ENCODE data around the gene PCBP1.

Gene PCBP1

GRCh38 chr2:70086838-70087701, at the start of gene PCBP1:
TSS of gene PCBP1 (plus strand) at chr2:70087477. CDS start at chr2:70087744, 267 bp downstream.
- intact Hi-C loops (cut with micrococcal nuclease) = loop anchor here (1.0 to 2.0 kb wide), 3 partner anchors 37 to 172 kb away; partner anchors contain the start of gene MXD1
- H3K27ac Mint-ChIP-seq = peak within 1 kb of the TSS; percentile 99
- peaks cover 56% of the 10 kb centered on the region for H3K4me1 Mint-ChIP-seq (ENCODE audit: low read depth)
- no peaks in the 10 kb centered on the region for H3K27me3 Mint-ChIP-seq
- H3K9me3 Mint-ChIP-seq = no peaks in the 10 kb centered on the region
- peaks cover 49% of the 10 kb centered on the region for H3K36me3 Mint-ChIP-seq (ENCODE audit: low read depth)
- peak within 1 kb of the TSS; percentile 95 for H3K4me3 Mint-ChIP-seq

GRCh38 chr2:70039366-70039765, 47.9 kb upstream of the PCBP1 start:
- intact Hi-C loops (cut with micrococcal nuclease) = no loop called here
- Mint-ChIP-seq H3K4me1 (ENCODE audit: low read depth) (peaks cover 63% of the 10 kb centered on the region), H3K27ac (peak overlapping the region; percentile 19), H3K27me3 (no peaks in the 10 kb centered on the region), H3K4me3 (no peak overlapping the region), H3K36me3 (ENCODE audit: low read depth) (peaks cover 6% of the 10 kb centered on the region), H3K9me3 (no peaks in the 10 kb centered on the region)

- intact Hi-C loops (cut with micrococcal nuclease) = loop anchor here (10.0 kb wide), 1 partner anchor 47 kb away; no protein-coding TSS in a partner anchor
- no peak overlapping the region for H3K4me3 Mint-ChIP-seq
- peaks cover 6% of the 10 kb centered on the region for H3K36me3 Mint-ChIP-seq (ENCODE audit: low read depth)
- no peak overlapping the region for H3K27ac Mint-ChIP-seq
- H3K27me3 Mint-ChIP-seq = no peaks in the 10 kb centered on the region
- no peaks in the 10 kb centered on the region for H3K9me3 Mint-ChIP-seq
- H3K4me1 Mint-ChIP-seq (ENCODE audit: low read depth) = peaks cover 66% of the 10 kb centered on the region
Observed at GRCh38 chr2:70041663-70042062, 45.6 kb upstream of the PCBP1 start.

GRCh38 chr2:70042246-70042645, 45.0 kb upstream of the PCBP1 start:
- intact Hi-C loops (cut with micrococcal nuclease) = loop anchor here (10.0 kb wide), 1 partner anchor 47 kb away; no protein-coding TSS in a partner anchor
- no peak overlapping the region for H3K4me3 Mint-ChIP-seq

GRCh38 chr2:70043252-70043875, 43.9 kb upstream of the PCBP1 start:
- Mint-ChIP-seq H3K4me3 (peak overlapping the region; percentile 20), H3K27ac (peak overlapping the region; percentile 87), H3K36me3 (ENCODE audit: low read depth) (peaks cover 4% of the 10 kb centered on the region), H3K27me3 (no peaks in the 10 kb centered on the region), H3K4me1 (ENCODE audit: low read depth) (peaks cover 78% of the 10 kb centered on the region), H3K9me3 (no peaks in the 10 kb centered on the region)
- intact Hi-C loops (cut with micrococcal nuclease) = loop anchor here (1.0 to 10.0 kb wide), 2 partner anchors 13 to 49 kb away; no protein-coding TSS in a partner anchor

More at GRCh38 chr2:70042246-70042645, 45.0 kb upstream of the PCBP1 start:
- H3K4me1 Mint-ChIP-seq (ENCODE audit: low read depth) = peaks cover 72% of the 10 kb centered on the region
- H3K36me3 Mint-ChIP-seq (ENCODE audit: low read depth) = peaks cover 6% of the 10 kb centered on the region
- no peaks in the 10 kb centered on the region for H3K9me3 Mint-ChIP-seq
- H3K27ac Mint-ChIP-seq = peak overlapping the region; percentile 87
- no peaks in the 10 kb centered on the region for H3K27me3 Mint-ChIP-seq

- no peaks in the 10 kb centered on the region for H3K27me3 Mint-ChIP-seq
- H3K27ac Mint-ChIP-seq = peak overlapping the region; percentile 87
- no peak overlapping the region for H3K4me3 Mint-ChIP-seq
- intact Hi-C loops (cut with micrococcal nuclease) = loop anchor here (5.0 to 10.0 kb wide), 2 partner anchors 32 to 50 kb away; no protein-coding TSS in a partner anchor
- peaks cover 81% of the 10 kb centered on the region for H3K4me1 Mint-ChIP-seq (ENCODE audit: low read depth)
- H3K36me3 Mint-ChIP-seq (ENCODE audit: low read depth) = peaks cover 3% of the 10 kb centered on the region
- H3K9me3 Mint-ChIP-seq = no peaks in the 10 kb centered on the region
Observed at GRCh38 chr2:70044290-70045040, 42.8 kb upstream of the PCBP1 start.

GRCh38 chr2:70045405-70045804, 41.9 kb upstream of the PCBP1 start:
- peaks cover 80% of the 10 kb centered on the region for H3K4me1 Mint-ChIP-seq (ENCODE audit: low read depth)

GRCh38 chr2:70045932-70046331, 41.3 kb upstream of the PCBP1 start:
- Mint-ChIP-seq H3K27ac (peak overlapping the region; percentile 90), H3K4me1 (ENCODE audit: low read depth) (peaks cover 80% of the 10 kb centered on the region), H3K9me3 (no peaks in the 10 kb centered on the region), H3K27me3 (no peaks in the 10 kb centered on the region), H3K36me3 (ENCODE audit: low read depth) (peaks cover 15% of the 10 kb centered on the region), H3K4me3 (no peak overlapping the region)
- intact Hi-C loops (cut with micrococcal nuclease) = loop anchor here (5.0 to 10.0 kb wide), 2 partner anchors 34 to 51 kb away; no protein-coding TSS in a partner anchor

More at GRCh38 chr2:70045405-70045804, 41.9 kb upstream of the PCBP1 start:
- H3K27me3 Mint-ChIP-seq = no peaks in the 10 kb centered on the region
- intact Hi-C loops (cut with micrococcal nuclease) = loop anchor here (5.0 to 10.0 kb wide), 2 partner anchors 33 to 51 kb away; no protein-coding TSS in a partner anchor
- no peaks in the 10 kb centered on the region for H3K9me3 Mint-ChIP-seq
- H3K36me3 Mint-ChIP-seq (ENCODE audit: low read depth) = peaks cover 12% of the 10 kb centered on the region
- H3K27ac Mint-ChIP-seq = peak overlapping the region; percentile 90
- no peak overlapping the region for H3K4me3 Mint-ChIP-seq

GRCh38 chr2:70046534-70046933, 40.7 kb upstream of the PCBP1 start:
- Mint-ChIP-seq H3K9me3 (no peaks in the 10 kb centered on the region), H3K27me3 (no peaks in the 10 kb centered on the region), H3K27ac (peak overlapping the region; percentile 90), H3K4me3 (no peak overlapping the region), H3K36me3 (ENCODE audit: low read depth) (peaks cover 15% of the 10 kb centered on the region), H3K4me1 (ENCODE audit: low read depth) (peaks cover 75% of the 10 kb centered on the region)
- intact Hi-C loops (cut with micrococcal nuclease) = loop anchor here (5.0 to 10.0 kb wide), 2 partner anchors 34 to 52 kb away; no protein-coding TSS in a partner anchor

- H3K36me3 Mint-ChIP-seq (ENCODE audit: low read depth) = peaks cover 15% of the 10 kb centered on the region
- peak overlapping the region; percentile 14 for H3K4me3 Mint-ChIP-seq
- H3K27me3 Mint-ChIP-seq = no peaks in the 10 kb centered on the region
- peak overlapping the region; percentile 90 for H3K27ac Mint-ChIP-seq
- H3K9me3 Mint-ChIP-seq = no peaks in the 10 kb centered on the region
- H3K4me1 Mint-ChIP-seq (ENCODE audit: low read depth) = peaks cover 68% of the 10 kb centered on the region
- intact Hi-C loops (cut with micrococcal nuclease) = loop anchor here (5.0 to 10.0 kb wide), 2 partner anchors 35 to 53 kb away; no protein-coding TSS in a partner anchor
Observed at GRCh38 chr2:70047451-70047850, 39.8 kb upstream of the PCBP1 start.

- H3K36me3 Mint-ChIP-seq (ENCODE audit: low read depth) = peaks cover 24% of the 10 kb centered on the region
Observed at GRCh38 chr2:70049255-70049654, 38.0 kb upstream of the PCBP1 start.

GRCh38 chr2:70050631-70051425, 36.4 kb upstream of the PCBP1 start:
- no peak overlapping the region for H3K27ac Mint-ChIP-seq
- intact Hi-C loops (cut with micrococcal nuclease) = no loop called here
- peaks cover 50% of the 10 kb centered on the region for H3K4me1 Mint-ChIP-seq (ENCODE audit: low read depth)
- no peaks in the 10 kb centered on the region for H3K9me3 Mint-ChIP-seq
- H3K36me3 Mint-ChIP-seq (ENCODE audit: low read depth) = peaks cover 34% of the 10 kb centered on the region
- H3K27me3 Mint-ChIP-seq = no peaks in the 10 kb centered on the region
- H3K4me3 Mint-ChIP-seq = no peak overlapping the region

More at GRCh38 chr2:70049255-70049654, 38.0 kb upstream of the PCBP1 start:
- Mint-ChIP-seq H3K27ac (peak overlapping the region; percentile 62), H3K4me1 (ENCODE audit: low read depth) (peaks cover 63% of the 10 kb centered on the region), H3K4me3 (no peak overlapping the region), H3K9me3 (no peaks in the 10 kb centered on the region), H3K27me3 (no peaks in the 10 kb centered on the region)
- intact Hi-C loops (cut with micrococcal nuclease) = loop anchor here (5.0 to 10.0 kb wide), 2 partner anchors 37 to 54 kb away; no protein-coding TSS in a partner anchor

Measured in dendritic cell treated with granulocyte-macrophage colony-stimulating factor and Interleukin-4, amounts not matched to agents 40 ng/mL and 50 ng/mL, for 4 days (primary cell).